Liver (tissue), 3 donors: ENCODE results near the gene ZRANB1.

Experiments used
- CTCF ChIP-seq: fragments of 150-350 bp; IDR thresholded peaks from 2 replicates; pipeline ENCODE4 v1.5.1; 2017; ENCODE audit warnings: improper control_type of control experiment, low read depth, low read length; ENCODE audit not compliant: missing input control
- HNF4A ChIP-seq, 2 donors: conservative IDR thresholded peaks; 2 replicates each; pipeline ENCODE4 v1.6.1; 2016; ENCODE audit warnings: antibody characterized with exemption in 2 of 2, mild to moderate bottlenecking in 2 of 2
- RAD21 ChIP-seq, 2 donors: IDR thresholded peaks; 2 replicates each; pipeline ENCODE4 v1.6.1; 2016; ENCODE audit warnings: antibody characterized with exemption in 2 of 2, mild to moderate bottlenecking in 2 of 2
- SP1 ChIP-seq: IDR thresholded peaks from 2 replicates; pipeline ENCODE4 v1.6.1; 2018; ENCODE audit warnings: antibody characterized with exemption, mild to moderate bottlenecking
- TAF1 ChIP-seq: conservative IDR thresholded peaks from 2 replicates; pipeline ENCODE4 v1.6.1; 2016; ENCODE audit warnings: antibody characterized with exemption, mild to moderate bottlenecking
- TF ChIP-seq, protein P1 (sequence below): IDR thresholded peaks from 2 replicates; pipeline ENCODE4 v1.6.1; 2016; ENCODE audit warnings: antibody characterized with exemption
- donor health status: healthy.
- donor health status: healthy.

DNA sequence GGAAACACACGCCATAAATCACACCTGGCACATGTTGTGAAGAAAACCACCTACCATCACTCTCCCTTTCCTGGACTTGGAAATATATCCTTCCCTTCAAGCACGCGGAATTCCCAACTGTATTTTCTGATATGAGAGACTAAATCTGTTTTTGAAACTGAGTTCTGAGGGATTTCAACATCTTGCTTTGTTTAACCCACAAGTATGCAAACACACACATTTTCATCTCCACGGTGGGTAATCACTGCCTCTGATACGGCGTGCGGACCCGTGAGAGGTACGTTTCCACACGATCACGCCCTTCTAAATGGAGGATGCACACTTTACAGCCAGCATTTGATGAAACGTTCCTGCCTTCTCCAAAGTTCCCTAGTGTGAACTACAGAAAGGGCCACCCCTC, 83.4 kb downstream of the ZRANB1 start:
- TF ChIP-seq CTCF (no peak), HNF4A (conservative IDR thresholded peaks at IDR 0.05) (no peak), SP1 (no peak), RAD21 (IDR thresholded peaks at IDR 0.05) (no peak), TAF1 (no peak)
- TF ChIP-seq, protein P1, sequence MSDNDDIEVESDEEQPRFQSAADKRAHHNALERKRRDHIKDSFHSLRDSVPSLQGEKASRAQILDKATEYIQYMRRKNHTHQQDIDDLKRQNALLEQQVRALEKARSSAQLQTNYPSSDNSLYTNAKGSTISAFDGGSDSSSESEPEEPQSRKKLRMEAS: no peak
